ENCODE results near the gene SAMD4A. TPM values are rescaled to one million over a fixed set of nuclear protein-coding genes. Genes with fewer than 3 reads are reported as not detected.

The SAMD4A gene
- total and polyA plus RNA-seq, 2 of the 4 experiments (the other 2 are of a cell fraction), result 22.9 to 38.2 TPM

GRCh38 chr14:54756656-54757392 lies 189.9 kb downstream of the SAMD4A start:
- H4K20me1 ChIP-seq (ENCODE audit: insufficient read depth, low read length), result no peaks in the 10 kb centered on the region
- no peaks in the 10 kb centered on the region for H3K9me3 ChIP-seq (ENCODE audit: control insufficient read depth, insufficient read depth, low read length)
- ATAC-seq (ENCODE audit: low read depth) (no peak), DNase-seq (no peak)
- no peak overlapping the region for H4K91ac ChIP-seq (ENCODE audit: insufficient read depth, low read depth, low read length)
- H3K4me2 ChIP-seq (ENCODE audit: low read depth, low read length), result no peak overlapping the region
- dilution Hi-C loops (cut with HindIII; ENCODE audit: low sequenced_read_pairs, unreplicated experiment), result no loop called here
- H4K8ac ChIP-seq (ENCODE audit: low read depth in 2 of 2, low read length in 2 of 2), result no peak overlapping the region
- no TSS peak for BruUV-seq (replicated peaks)
- no peak overlapping the region for H3K4me3 ChIP-seq (ENCODE audit: insufficient read depth, low read depth, low read length)
- H3K79me1 ChIP-seq (ENCODE audit: low read depth in 1 of 2, low read length in 2 of 2), result peaks cover 47 to 66% of the 10 kb centered on the region in 2 experiments
- peaks cover 32% of the 10 kb centered on the region for H3K9me1 ChIP-seq (ENCODE audit: insufficient read depth, low read length)
- no peak overlapping the region for H3K56ac ChIP-seq (ENCODE audit: extremely low read depth, insufficient read depth, low read length)
- peaks cover 7% of the 10 kb centered on the region for H3K4me1 ChIP-seq (ENCODE audit: control insufficient read depth, insufficient read depth, low read length)
- intact Hi-C loops (cut with micrococcal nuclease), result no loop called here
- H3K18ac ChIP-seq (ENCODE audit: low read depth, low read length), result no peak overlapping the region
- H2BK5ac ChIP-seq (ENCODE audit: low read depth, low read length, poor library complexity, severe bottlenecking), result no peak overlapping the region
- WGBS, 2 experiments (ENCODE audit: extremely low coverage in 2 of 2, insufficient read length in 1 of 2), result 100% methylated on average over 1 of the region's 3 CpGs; no CpG with 5 or more reads in 1 of the 2 experiments
- no peak overlapping the region for H3K27ac ChIP-seq (ENCODE audit: insufficient read depth, low read length)
- no peaks in the 10 kb centered on the region for H3K27me3 ChIP-seq (ENCODE audit: control insufficient read depth, insufficient read depth, low read length)
- H2AK5ac ChIP-seq (ENCODE audit: low read depth, low read length), result no peak overlapping the region
- no peak overlapping the region for H4K5ac ChIP-seq (ENCODE audit: low read depth, low read length)
- in situ Hi-C loops (cut with MboI; ENCODE audit: low sequenced_read_pairs), result no loop called here
- H3K23ac ChIP-seq (ENCODE audit: low read depth, low read length), result no peak overlapping the region
- no peak for TF ChIP-seq CHD1 (IDR thresholded peaks at IDR 0.05; ENCODE audit: low read depth, low read length)
- TF ChIP-seq SMC3 (IDR thresholded peaks at IDR 0.05; ENCODE audit: low read depth, low read length), result no peak
- TF ChIP-seq POLR2A (IDR thresholded peaks at IDR 0.05; ENCODE audit: low read depth, low read length), result no peak
- no peak for TF ChIP-seq NFE2L2 (IDR thresholded peaks at IDR 0.05; ENCODE audit: low read depth, low read length)
- no peak for TF ChIP-seq FOS (IDR thresholded peaks at IDR 0.05; ENCODE audit: low read depth, low read length)
- no peak for TF ChIP-seq BHLHE40 (IDR thresholded peaks at IDR 0.05; ENCODE audit: low read depth, low read length)
- no peak for TF ChIP-seq MXI1 (IDR thresholded peaks at IDR 0.05; ENCODE audit: borderline replicate concordance, low read depth, low read length)
- TF ChIP-seq RFX5 (IDR thresholded peaks at IDR 0.05; ENCODE audit: low read depth, low read length), result no peak
- TF ChIP-seq CEBPB (IDR thresholded peaks at IDR 0.05; ENCODE audit: low read depth, low read length), result no peak
- TF ChIP-seq MAFK (IDR thresholded peaks at IDR 0.05; ENCODE audit: low read depth, low read length), result no peak
- no peak for TF ChIP-seq USF2 (IDR thresholded peaks at IDR 0.05; ENCODE audit: low read depth, low read length)
- TF ChIP-seq RAD21 (IDR thresholded peaks at IDR 0.05; ENCODE audit: low read length), result no peak
- TF ChIP-seq CTCF (conservative IDR thresholded peaks at IDR 0.05; ENCODE audit: low read depth, low read length), result no peak
- TF ChIP-seq ELK1 (IDR thresholded peaks at IDR 0.05; ENCODE audit: borderline replicate concordance, low read depth, low read length), result no peak
- ChIA-PET CTCF (interaction anchor here (0.7 kb wide), 1 partner anchor 46 kb away, joined by 3 read pairs; no protein-coding TSS in a partner anchor), POLR2A (ENCODE audit: unreplicated experiment) (interaction anchor here (0.7 kb wide), 1 partner anchor 12 kb away, joined by 3 read pairs; no protein-coding TSS in a partner anchor)
- no peak overlapping the region for H2BK120ac ChIP-seq (ENCODE audit: low read depth, low read length)
- H3K9ac ChIP-seq (ENCODE audit: low read depth, low read length), result no peak overlapping the region
- H2AK9ac ChIP-seq (replicated peaks; ENCODE audit: low read depth, low read length, poor library complexity), result no peak overlapping the region
- H3K36me3 ChIP-seq (ENCODE audit: control insufficient read depth, insufficient read depth, low read length), result peaks cover 57% of the 10 kb centered on the region
- H2BK20ac ChIP-seq (ENCODE audit: low read depth, low read length), result no peak overlapping the region
- H2BK15ac ChIP-seq (ENCODE audit: low read depth, low read length), result no peak overlapping the region
- H3K4ac ChIP-seq (ENCODE audit: low read depth, low read length), result no peak overlapping the region
- H3K14ac ChIP-seq (replicated peaks; ENCODE audit: low read depth, low read length), result no peak overlapping the region
- no peak overlapping the region for H2AFZ ChIP-seq (replicated peaks; ENCODE audit: low read length, poor library complexity)
